Measurements from ENCODE around the gene LRRK1. TPM values are rescaled to one million over a fixed set of nuclear protein-coding genes. Genes with fewer than 3 reads are reported as not detected.

The LRRK1 gene
- total and polyA plus RNA-seq, 2 experiments from 2014 or later: 2.6 to 4.5 TPM

DNA sequence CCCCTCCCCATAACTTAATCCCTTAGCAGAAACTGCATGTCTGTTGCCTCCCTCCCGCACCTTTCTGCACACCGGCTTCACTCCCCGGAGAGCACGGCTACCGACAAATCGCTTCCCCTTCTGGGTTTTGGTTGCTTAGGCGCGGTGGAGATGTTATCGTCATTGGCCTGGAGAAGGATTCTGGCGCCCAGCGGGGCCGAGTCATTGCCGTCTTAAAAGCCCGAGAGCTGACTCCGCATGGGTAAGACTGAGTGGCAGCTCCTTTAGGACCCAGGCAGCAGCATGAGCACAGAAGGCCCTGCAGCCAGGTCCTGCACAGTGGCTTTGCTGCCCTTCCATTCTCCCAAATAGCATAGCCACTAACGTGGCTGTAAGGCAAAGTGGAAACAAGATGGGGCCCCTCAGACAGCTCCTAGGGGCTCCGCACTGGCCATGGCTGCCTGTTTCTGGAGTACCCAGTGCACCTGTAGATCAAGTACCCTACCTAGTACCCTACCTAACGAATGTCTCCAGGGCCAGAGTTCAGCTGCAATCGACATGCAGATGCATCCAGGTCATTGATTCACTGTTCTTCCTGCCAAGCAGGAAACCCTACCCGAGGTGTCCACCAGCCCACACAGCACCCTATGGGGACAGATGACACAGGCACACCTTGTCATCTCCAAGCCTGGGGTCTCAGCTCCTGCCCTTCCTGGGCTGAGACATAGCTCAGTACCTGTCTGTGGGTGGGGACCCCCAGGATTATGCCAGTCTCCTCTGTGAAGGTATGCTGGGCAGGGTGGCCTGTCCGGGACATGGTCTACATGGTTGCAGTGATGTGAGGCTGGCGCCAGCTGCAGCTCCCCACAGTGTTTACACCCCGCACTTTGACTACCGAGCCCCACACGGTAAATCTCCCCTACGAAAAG lies 147.6 kb downstream of the LRRK1 start (continued):
- TF ChIP-seq, protein P1, sequence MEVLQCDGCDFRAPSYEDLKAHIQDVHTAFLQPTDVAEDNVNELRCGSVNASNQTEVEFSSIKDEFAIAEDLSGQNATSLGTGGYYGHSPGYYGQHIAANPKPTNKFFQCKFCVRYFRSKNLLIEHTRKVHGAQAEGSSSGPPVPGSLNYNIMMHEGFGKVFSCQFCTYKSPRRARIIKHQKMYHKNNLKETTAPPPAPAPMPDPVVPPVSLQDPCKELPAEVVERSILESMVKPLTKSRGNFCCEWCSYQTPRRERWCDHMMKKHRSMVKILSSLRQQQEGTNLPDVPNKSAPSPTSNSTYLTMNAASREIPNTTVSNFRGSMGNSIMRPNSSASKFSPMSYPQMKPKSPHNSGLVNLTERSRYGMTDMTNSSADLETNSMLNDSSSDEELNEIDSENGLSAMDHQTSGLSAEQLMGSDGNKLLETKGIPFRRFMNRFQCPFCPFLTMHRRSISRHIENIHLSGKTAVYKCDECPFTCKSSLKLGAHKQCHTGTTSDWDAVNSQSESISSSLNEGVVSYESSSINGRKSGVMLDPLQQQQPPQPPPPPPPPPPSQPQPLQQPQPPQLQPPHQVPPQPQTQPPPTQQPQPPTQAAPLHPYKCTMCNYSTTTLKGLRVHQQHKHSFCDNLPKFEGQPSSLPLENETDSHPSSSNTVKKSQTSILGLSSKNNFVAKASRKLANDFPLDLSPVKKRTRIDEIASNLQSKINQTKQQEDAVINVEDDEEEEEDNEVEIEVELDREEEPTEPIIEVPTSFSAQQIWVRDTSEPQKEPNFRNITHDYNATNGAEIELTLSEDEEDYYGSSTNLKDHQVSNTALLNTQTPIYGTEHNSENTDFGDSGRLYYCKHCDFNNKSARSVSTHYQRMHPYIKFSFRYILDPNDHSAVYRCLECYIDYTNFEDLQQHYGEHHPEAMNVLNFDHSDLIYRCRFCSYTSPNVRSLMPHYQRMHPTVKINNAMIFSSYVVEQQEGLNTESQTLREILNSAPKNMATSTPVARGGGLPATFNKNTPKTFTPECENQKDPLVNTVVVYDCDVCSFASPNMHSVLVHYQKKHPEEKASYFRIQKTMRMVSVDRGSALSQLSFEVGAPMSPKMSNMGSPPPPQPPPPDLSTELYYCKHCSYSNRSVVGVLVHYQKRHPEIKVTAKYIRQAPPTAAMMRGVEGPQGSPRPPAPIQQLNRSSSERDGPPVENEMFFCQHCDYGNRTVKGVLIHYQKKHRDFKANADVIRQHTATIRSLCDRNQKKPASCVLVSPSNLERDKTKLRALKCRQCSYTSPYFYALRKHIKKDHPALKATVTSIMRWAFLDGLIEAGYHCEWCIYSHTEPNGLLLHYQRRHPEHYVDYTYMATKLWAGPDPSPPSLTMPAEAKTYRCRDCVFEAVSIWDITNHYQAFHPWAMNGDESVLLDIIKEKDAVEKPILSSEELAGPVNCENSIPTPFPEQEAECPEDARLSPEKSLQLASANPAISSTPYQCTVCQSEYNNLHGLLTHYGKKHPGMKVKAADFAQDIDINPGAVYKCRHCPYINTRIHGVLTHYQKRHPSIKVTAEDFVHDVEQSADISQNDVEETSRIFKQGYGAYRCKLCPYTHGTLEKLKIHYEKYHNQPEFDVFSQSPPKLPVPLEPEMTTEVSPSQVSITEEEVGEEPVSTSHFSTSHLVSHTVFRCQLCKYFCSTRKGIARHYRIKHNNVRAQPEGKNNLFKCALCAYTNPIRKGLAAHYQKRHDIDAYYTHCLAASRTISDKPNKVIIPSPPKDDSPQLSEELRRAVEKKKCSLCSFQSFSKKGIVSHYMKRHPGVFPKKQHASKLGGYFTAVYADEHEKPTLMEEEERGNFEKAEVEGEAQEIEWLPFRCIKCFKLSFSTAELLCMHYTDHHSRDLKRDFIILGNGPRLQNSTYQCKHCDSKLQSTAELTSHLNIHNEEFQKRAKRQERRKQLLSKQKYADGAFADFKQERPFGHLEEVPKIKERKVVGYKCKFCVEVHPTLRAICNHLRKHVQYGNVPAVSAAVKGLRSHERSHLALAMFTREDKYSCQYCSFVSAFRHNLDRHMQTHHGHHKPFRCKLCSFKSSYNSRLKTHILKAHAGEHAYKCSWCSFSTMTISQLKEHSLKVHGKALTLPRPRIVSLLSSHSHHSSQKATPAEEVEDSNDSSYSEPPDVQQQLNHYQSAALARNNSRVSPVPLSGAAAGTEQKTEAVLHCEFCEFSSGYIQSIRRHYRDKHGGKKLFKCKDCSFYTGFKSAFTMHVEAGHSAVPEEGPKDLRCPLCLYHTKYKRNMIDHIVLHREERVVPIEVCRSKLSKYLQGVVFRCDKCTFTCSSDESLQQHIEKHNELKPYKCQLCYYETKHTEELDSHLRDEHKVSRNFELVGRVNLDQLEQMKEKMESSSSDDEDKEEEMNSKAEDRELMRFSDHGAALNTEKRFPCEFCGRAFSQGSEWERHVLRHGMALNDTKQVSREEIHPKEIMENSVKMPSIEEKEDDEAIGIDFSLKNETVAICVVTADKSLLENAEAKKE (CRISPR knock-in tag; IDR thresholded peaks at IDR 0.05): no peak
- TF ChIP-seq, protein P2, sequence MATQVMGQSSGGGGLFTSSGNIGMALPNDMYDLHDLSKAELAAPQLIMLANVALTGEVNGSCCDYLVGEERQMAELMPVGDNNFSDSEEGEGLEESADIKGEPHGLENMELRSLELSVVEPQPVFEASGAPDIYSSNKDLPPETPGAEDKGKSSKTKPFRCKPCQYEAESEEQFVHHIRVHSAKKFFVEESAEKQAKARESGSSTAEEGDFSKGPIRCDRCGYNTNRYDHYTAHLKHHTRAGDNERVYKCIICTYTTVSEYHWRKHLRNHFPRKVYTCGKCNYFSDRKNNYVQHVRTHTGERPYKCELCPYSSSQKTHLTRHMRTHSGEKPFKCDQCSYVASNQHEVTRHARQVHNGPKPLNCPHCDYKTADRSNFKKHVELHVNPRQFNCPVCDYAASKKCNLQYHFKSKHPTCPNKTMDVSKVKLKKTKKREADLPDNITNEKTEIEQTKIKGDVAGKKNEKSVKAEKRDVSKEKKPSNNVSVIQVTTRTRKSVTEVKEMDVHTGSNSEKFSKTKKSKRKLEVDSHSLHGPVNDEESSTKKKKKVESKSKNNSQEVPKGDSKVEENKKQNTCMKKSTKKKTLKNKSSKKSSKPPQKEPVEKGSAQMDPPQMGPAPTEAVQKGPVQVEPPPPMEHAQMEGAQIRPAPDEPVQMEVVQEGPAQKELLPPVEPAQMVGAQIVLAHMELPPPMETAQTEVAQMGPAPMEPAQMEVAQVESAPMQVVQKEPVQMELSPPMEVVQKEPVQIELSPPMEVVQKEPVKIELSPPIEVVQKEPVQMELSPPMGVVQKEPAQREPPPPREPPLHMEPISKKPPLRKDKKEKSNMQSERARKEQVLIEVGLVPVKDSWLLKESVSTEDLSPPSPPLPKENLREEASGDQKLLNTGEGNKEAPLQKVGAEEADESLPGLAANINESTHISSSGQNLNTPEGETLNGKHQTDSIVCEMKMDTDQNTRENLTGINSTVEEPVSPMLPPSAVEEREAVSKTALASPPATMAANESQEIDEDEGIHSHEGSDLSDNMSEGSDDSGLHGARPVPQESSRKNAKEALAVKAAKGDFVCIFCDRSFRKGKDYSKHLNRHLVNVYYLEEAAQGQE (IDR thresholded peaks at IDR 0.05; ENCODE audit: unreplicated experiment): no peak
- TF ChIP-seq POLR2AphosphoS5 (IDR thresholded peaks at IDR 0.05; ENCODE audit: low read depth) (no peak), EZH2 (IDR thresholded peaks at IDR 0.05; ENCODE audit: low read depth, unreplicated experiment) (no peak), NANOG (IDR thresholded peaks at IDR 0.05; ENCODE audit: borderline replicate concordance) (no peak), STAT1 (IDR thresholded peaks at IDR 0.05; ENCODE audit: unreplicated experiment) (no peak), ZNF114 (CRISPR knock-in tag; IDR thresholded peaks at IDR 0.05) (no peak)

All from GM23338 (cell line).